Frontal cortex (tissue), 4 donors: ENCODE data around the gene C1QTNF3. TPM values are rescaled to one million over a fixed set of nuclear protein-coding genes. Genes with fewer than 3 reads are reported as not detected.

Experiments
- DNase-seq, 2 donors: peaks; one replicate each; pipeline ENCODE4 v3.0.0; 2012; ENCODE audit warnings: low spot score in 2 of 2
- FAIRE-seq: peaks from 2 replicates; lab custom pipeline; 2012; peaks lifted over from hg19 to GRCh38; lab: Jason Lieb, UNC
- total RNA-seq: library from RNA; depleted of rRNA; stranded (reverse); fragments of >200 nt; gene quantifications from one replicate; pipeline ENCODE4 v1.2.3, GENCODE V29; 2014
- donor health status: control.
- donor health status: control.
- donor health status: control.

Gene C1QTNF3
- total RNA-seq, 1 donor from 2014 or later: 12.6 TPM

- no peak for FAIRE-seq
- no peak for DNase-seq
Measured at GRCh38 chr5:34005681-34006080, 37.3 kb downstream of the C1QTNF3 start.

DNA sequence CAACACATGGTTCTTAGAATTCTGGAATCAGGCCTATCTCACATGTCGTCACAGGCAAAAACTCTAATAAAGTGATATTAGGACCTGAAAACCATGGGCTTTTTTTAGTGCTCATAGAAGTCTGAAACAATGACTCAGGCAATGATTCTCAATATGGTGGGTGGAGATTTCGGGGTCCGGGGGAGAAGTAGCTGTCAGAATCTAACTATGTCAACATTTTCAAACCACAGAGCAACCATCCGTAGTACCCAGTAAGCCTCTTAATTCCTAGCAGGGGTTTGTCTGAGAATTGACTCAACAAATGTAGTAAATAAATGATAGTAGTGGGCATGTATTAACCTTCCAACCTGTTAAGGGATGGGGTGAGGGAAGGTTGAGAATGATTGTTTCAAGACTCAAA is 37.8 kb downstream of the C1QTNF3 start:
- DNase-seq (no peak), FAIRE-seq (no peak)

DNA sequence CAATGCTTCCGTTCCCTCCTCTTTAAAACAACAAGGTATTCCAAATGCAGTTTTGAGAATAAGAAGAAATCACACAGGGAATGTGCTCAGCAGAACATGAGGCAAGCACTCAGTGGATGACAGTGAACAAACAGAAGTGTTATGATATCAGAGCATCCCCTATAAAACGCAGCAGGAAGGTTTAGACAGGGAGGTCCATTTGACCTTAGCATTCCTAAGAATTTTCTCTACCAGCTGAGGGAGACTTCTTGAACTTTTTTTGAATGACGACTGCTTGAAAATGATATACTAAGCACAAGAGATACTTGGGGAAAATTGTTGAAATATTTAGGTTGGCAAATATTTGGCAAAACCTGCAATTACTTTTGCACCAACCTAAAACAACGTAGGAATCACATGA is 39.1 kb downstream of the C1QTNF3 start:
- no peak for FAIRE-seq
- no peak for DNase-seq

- FAIRE-seq: no peak
- DNase-seq: no peak
Measured at GRCh38 chr5:34002629-34003328, 40.2 kb downstream of the C1QTNF3 start.

DNA sequence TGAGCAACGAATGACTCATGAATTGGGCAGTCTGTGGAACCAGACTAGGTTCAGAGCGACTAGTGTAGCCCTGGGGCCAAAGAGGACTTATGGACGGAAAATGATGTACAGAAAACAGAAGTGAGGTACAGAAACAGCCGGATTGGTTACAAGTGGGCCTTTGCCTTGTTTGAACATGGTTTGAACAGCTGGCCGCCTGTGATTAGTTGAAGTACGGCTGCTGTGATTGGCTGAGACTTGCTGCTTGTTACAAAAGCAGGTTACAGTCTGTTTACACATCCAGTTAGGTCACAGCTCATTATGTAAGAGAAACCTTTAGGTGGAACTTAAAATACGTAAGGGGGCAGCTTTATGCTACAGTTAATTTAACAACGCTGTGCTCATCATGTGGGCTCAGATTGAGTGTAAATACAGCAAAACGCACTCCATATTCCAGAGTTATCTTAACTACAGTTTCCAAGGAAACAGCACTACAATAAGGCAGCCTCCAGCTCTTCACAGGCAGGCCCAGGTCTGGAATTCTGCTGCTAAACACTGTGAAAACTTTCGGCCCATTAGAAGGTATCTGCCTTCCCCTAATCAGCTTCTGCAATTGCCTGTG is 41.7 kb downstream of the C1QTNF3 start:
- no peak for FAIRE-seq
- DNase-seq: no peak

DNA sequence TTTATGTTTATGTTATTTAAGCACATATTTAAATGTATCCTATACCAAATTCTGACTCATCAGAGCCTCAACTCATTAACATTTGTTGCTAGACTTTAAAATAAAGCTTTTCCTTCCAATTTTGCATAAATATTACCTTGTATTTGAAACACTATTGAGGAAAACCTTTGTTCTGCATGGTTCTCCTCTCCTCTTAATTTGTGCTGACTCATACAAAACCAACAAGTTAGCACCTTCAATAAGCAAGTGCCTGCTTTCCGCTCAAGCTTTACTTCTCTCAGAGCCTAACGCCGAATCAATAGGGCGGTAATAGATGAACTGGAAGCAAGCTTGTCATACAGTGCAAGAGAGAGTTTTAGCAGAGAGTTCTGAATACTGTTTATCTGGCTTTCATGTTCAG is 43.0 kb downstream of the C1QTNF3 start:
- no peak for FAIRE-seq
- no peak for DNase-seq

DNA sequence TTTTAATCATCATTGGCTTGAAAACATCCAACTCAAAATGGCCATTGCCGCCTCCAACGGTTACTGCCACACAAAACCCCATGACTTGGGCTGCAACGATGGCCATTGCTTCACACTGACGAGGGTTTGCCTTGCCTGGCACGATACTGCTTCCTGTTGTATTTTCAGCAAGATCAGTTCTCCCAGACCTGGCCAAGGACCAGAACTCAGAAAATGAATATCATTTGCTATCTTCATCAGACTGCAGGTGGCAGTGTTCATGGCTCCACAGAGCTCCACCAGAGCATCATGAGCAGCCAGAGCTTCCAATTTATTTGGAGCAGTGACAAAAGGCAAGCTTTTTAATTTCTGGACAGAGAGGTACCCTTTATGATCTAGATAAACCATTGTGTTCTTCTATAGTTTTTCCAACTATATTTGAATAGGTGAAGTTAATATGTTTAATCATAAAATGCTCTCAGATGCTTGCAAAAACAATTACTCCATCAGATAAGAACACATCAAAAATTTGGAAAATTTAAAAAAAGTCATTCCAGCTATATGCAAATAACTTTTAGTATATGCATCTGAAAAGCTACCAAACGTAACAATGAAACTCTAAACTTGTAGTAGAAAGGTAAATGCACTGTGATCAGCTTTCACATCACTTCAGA is 45.6 kb downstream of the C1QTNF3 start:
- no peak for FAIRE-seq
- DNase-seq: peak; percentile 29 to 45

GRCh38 chr5:33995865-33996264 is 47.1 kb downstream of the C1QTNF3 start:
- FAIRE-seq (no peak), DNase-seq (no peak)

DNA sequence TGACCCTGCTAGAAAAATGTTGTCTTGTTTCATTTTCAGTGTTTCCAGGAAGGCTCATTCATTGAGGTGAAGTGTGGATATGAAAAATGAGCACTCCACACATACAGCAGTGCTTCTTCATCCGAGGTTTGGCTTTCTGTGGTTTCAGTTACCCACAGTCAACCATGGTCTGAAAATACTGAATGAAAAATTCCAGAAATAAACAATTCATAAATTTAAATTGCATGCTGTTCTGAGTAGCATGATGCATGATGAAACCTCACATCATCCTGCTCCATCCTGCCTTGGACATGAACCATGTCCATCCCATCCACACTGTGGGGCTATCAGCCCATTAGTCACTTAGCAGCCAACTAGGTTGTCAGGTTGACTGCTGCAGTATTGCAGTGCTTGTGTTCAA is 48.2 kb downstream of the C1QTNF3 start:
- FAIRE-seq (no peak), DNase-seq (no peak)

DNA sequence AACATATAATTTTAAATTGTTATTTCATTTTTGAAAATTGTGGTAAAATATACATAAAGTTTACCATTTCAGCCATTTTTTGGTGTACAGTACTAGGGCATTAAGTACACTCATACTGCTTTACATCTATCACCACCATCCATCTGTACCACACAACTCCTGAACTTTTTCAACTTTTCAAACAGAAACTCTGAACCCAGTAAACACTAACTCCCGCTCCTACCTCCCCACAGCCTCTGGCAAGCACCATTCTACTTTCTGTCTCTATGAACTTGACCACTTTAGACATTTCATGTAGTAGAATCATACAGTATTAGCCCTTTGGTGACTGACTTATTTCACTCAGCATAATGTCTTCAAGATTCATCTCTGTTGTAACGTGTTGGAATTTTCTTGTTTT is 50.1 kb downstream of the C1QTNF3 start:
- no peak for DNase-seq
- no peak for FAIRE-seq

DNA sequence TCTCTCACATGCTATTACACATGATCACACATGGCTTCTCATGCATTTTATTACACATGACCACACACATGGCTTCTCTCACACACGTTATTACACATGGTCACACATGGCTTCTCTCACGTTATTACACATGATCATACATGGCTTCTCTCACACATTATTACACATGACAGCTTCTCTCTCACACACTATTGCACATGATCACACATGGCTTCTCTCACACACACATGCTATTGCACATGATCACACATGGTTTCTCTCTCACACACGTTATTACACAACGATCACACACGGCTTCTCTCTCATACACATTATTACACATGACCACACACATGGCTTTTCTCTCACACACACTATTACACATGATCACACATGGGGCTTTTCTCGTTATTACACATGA is 57.6 kb downstream of the C1QTNF3 start:
- DNase-seq (no peak), FAIRE-seq (no peak)

GRCh38 chr5:33984671-33985124 is 58.3 kb downstream of the C1QTNF3 start, which contains the start of gene SLC45A2:
Gene SLC45A2, minus strand, starts transcription at chr5:33984693. Its CDS starts 110 bp downstream, at chr5:33984583.
- FAIRE-seq: no peak
- DNase-seq: no peak

GRCh38 chr5:33984178-33984577 is 58.8 kb downstream of the C1QTNF3 start:
- DNase-seq: no peak
- FAIRE-seq: no peak

GRCh38 chr5:33981408-33982162 is 61.4 kb downstream of the C1QTNF3 start:
- DNase-seq (no peak), FAIRE-seq (no peak)

DNA sequence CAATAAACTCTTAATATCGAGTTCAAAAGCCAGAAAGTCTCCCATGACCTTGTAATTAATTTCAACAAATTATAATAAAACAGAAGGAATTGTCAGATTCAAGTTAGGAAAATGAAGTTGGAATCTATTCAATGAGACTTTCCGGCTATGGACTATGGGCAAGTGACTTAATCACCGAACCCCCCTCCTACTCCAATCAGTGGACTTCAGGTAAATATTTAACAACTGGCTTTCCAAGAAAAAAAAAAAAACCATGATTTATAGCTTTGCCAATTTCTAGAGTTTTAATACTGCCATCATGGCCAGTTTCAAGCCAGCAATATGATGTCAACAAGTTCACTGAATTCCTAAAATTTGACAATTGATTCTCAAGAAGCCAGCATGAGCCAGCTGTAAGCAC is 63.0 kb downstream of the C1QTNF3 start:
- FAIRE-seq (no peak), DNase-seq (no peak)

DNA sequence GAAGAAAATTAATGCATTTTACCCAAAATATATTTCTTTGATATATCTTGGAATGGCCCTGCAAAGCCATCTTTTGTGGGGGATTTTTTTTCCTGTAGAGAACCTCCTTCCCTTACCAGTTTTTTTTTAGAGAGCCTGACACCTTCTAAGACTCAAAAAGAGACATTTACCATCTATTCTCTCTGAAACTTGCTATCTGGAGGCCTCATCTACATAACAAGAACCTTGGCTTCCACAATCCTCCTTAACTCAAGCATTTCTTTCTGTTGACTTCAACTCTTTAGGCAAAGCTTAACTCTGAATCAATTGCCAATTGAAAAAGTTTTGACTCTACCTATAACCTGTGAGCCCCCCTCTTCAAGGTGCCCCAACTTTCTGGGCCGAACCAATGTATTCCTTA is 64.7 kb downstream of the C1QTNF3 start:
- FAIRE-seq: no peak
- DNase-seq: no peak

GRCh38 chr5:33976307-33976706 is 66.7 kb downstream of the C1QTNF3 start:
- FAIRE-seq (no peak), DNase-seq (no peak)

GRCh38 chr5:33975852-33976251 is 67.2 kb downstream of the C1QTNF3 start:
- no peak for DNase-seq
- no peak for FAIRE-seq

DNA sequence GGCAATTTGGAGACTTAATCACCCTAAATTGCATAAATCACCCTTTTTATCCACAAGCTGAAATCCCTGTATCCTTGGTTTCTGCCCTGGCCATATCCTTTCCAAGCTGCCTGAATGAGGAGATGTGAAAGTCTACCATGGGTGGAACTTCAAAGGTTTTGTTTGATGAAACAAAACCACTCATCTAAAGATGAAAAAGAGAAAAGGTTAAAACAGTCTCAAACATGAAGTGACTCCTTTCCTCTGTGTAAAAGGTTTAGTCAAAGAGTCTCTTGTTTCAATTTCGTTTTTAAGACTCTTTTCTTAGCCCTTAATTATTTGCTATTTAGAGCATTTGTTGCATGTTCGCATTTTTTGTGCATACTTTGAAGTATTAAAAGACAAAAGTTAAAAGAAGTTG is 69.7 kb downstream of the C1QTNF3 start:
- FAIRE-seq (no peak), DNase-seq (no peak)
